Nephron (organoid): ENCODE measurements around the gene UBA3.

Experiments
- H3K27ac Mint-ChIP-seq, 3 experiments: 2 replicates each; pipeline ENCODE4 v1.8.0; 2020; ENCODE audit warnings: mixed read lengths in 3 of 3, mild to moderate bottlenecking in 2 of 3, moderate library complexity in 1 of 3
- H3K27me3 Mint-ChIP-seq: 2 replicates; pipeline ENCODE4 v1.8.0; 2021; ENCODE audit warnings: low read depth, mild to moderate bottlenecking, moderate library complexity, mixed read lengths
- H3K36me3 Mint-ChIP-seq: 2 replicates; pipeline ENCODE4 v1.8.0; 2020; ENCODE audit warnings: low read depth, mixed read lengths
- H3K4me1 Mint-ChIP-seq: 2 replicates; pipeline ENCODE4 v1.8.0; 2020; ENCODE audit warnings: mixed read lengths
- H3K4me3 Mint-ChIP-seq, 3 experiments: 2 replicates each; pipeline ENCODE4 v1.8.0; 2020; ENCODE audit warnings: mild to moderate bottlenecking in 3 of 3, mixed read lengths in 3 of 3, moderate library complexity in 2 of 3
- H3K9me3 Mint-ChIP-seq: 2 replicates; pipeline ENCODE4 v1.8.0; 2020; ENCODE audit warnings: mixed read lengths
- CTCF ChIP-seq, 3 experiments: fragments of 200-600 bp; sonication (generic); IDR thresholded peaks; one replicate each; pipeline ENCODE4 v1.5.0; 2021; ENCODE audit warnings: antibody characterized with exemption in 3 of 3; ENCODE audit not compliant: unreplicated experiment in 3 of 3

Gene UBA3

GRCh38 chr3:69097407-69098086 is 17.4 kb upstream of the UBA3 start:
- no peak for TF ChIP-seq CTCF (IDR thresholded peaks at IDR 0.05; ENCODE audit: unreplicated experiment in 3 of 3)
- H3K9me3 Mint-ChIP-seq = no peaks in the 10 kb centered on the region
- peaks cover 25% of the 10 kb centered on the region for H3K36me3 Mint-ChIP-seq
- no peak overlapping the region for H3K27ac Mint-ChIP-seq
- H3K4me1 Mint-ChIP-seq = peaks cover 4% of the 10 kb centered on the region
- no peaks in the 10 kb centered on the region for H3K27me3 Mint-ChIP-seq
- H3K4me3 Mint-ChIP-seq = no peak overlapping the region

- peaks cover 14% of the 10 kb centered on the region for H3K4me1 Mint-ChIP-seq
- TF ChIP-seq CTCF (IDR thresholded peaks at IDR 0.05; ENCODE audit: unreplicated experiment in 3 of 3) = no peak
- H3K27me3 Mint-ChIP-seq = no peaks in the 10 kb centered on the region
- peaks cover 14% of the 10 kb centered on the region for H3K36me3 Mint-ChIP-seq
- H3K27ac Mint-ChIP-seq = peak overlapping the region in 2 of 3 experiments; percentile 37 to 59
- no peak overlapping the region for H3K4me3 Mint-ChIP-seq
- no peaks in the 10 kb centered on the region for H3K9me3 Mint-ChIP-seq
Measured at GRCh38 chr3:69096299-69096698, 16.1 kb upstream of the UBA3 start.

- peaks cover 14% of the 10 kb centered on the region for H3K4me1 Mint-ChIP-seq
- H3K27ac Mint-ChIP-seq = peak overlapping the region in 2 of 3 experiments; percentile 37 to 59
- H3K36me3 Mint-ChIP-seq = peaks cover 14% of the 10 kb centered on the region
- no peak overlapping the region for H3K4me3 Mint-ChIP-seq
- TF ChIP-seq CTCF (IDR thresholded peaks at IDR 0.05; ENCODE audit: unreplicated experiment in 3 of 3) = no peak
- no peaks in the 10 kb centered on the region for H3K9me3 Mint-ChIP-seq
- H3K27me3 Mint-ChIP-seq = no peaks in the 10 kb centered on the region
Measured at GRCh38 chr3:69095636-69096035, 15.5 kb upstream of the UBA3 start.

- Mint-ChIP-seq H3K4me3 (no peak overlapping the region), H3K4me1 (peaks cover 21% of the 10 kb centered on the region), H3K27me3 (no peaks in the 10 kb centered on the region), H3K27ac (no peak overlapping the region), H3K9me3 (no peaks in the 10 kb centered on the region), H3K36me3 (peaks cover 15% of the 10 kb centered on the region)
- no peak for TF ChIP-seq CTCF (IDR thresholded peaks at IDR 0.05; ENCODE audit: unreplicated experiment in 3 of 3)
Measured at GRCh38 chr3:69094467-69095205, 14.5 kb upstream of the UBA3 start.

DNA sequence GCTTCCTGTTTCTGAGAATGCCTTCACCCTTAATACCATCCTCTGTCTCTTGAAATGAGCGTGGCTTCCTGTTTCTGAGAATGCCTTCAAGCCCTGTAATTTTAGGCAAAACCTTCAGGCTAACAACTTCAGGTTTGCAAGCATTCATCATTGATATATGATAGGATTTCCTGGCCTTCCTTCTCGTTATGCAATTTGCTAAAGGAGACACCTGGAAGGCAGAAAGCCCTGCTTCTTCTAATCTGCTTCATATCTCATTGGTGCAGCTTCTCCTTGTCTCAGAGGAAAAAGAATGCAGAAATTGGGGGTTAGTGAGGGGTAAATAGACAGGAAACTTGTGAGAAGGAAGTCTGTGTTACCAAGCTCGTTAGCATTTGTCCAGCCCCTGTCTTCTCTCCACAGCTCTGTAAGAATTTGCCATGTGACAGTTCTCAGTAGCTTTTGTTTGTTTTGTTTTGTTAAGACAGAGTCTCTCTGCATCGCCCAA is 11.9 kb upstream of the UBA3 start:
- H3K27me3 Mint-ChIP-seq = no peaks in the 10 kb centered on the region
- no peak for TF ChIP-seq CTCF (IDR thresholded peaks at IDR 0.05; ENCODE audit: unreplicated experiment in 3 of 3)
- H3K4me1 Mint-ChIP-seq = peaks cover 32% of the 10 kb centered on the region

More for the DNA sequence above, 11.9 kb upstream of the UBA3 start:
- Mint-ChIP-seq H3K36me3 (peaks cover 8% of the 10 kb centered on the region), H3K9me3 (no peaks in the 10 kb centered on the region), H3K4me3 (no peak overlapping the region), H3K27ac (peak overlapping the region; percentile 2 to 57 (median 21))
